Measurements from ENCODE around the gene PKDCC.
A peak's percentile ranks its signal among the peaks of the same experiment; 100 is the strongest.

Gene PKDCC, protein sequence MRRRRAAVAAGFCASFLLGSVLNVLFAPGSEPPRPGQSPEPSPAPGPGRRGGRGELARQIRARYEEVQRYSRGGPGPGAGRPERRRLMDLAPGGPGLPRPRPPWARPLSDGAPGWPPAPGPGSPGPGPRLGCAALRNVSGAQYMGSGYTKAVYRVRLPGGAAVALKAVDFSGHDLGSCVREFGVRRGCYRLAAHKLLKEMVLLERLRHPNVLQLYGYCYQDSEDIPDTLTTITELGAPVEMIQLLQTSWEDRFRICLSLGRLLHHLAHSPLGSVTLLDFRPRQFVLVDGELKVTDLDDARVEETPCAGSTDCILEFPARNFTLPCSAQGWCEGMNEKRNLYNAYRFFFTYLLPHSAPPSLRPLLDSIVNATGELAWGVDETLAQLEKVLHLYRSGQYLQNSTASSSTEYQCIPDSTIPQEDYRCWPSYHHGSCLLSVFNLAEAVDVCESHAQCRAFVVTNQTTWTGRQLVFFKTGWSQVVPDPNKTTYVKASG

DNA sequence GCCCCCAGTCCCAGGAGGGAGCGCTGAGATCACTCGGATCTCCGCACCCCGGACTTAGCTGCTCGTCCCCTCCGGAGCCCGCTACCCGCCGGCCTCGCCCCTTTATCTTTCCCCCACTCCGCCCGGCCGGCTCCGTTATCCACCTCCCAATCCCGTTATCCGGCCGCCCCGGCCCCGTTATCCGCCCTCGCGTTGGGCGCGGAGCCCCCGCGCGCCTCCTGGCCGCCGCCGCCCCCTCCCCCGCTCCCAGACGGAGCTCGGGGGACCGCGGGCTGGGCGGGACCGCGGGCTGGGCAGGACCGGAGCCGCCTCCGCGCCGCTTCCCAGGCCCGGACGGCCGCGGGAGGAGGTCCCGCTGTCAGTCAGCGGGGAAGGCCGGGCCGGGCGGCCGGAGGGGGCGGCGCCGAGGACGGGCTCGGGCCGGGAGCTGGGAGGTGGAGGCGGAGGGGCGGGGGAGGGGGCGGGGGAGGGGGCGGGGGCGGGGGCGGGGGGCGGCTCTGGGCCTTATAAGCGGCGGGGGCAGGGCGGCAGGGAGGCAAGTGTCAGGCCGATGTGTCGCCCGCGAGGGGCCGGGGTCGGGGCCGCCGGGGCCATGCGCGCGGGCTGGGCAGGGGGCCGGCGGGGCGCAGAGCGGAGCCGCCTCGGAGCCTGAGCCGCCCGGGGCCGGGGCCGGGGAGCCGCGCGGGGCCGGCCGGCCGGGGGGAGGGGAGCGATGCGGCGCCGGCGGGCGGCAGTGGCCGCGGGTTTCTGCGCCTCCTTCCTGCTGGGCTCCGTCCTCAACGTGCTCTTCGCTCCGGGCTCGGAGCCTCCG, at the start of gene PKDCC:
Gene PKDCC (plus strand): TSS at position 534 of the 811 bp plus-strand sequence. CDS start 179 bp downstream, at position 713.
- peak; percentile 63 for DNase-seq (ENCODE audit: low read depth)
- TF ChIP-seq, protein P1, sequence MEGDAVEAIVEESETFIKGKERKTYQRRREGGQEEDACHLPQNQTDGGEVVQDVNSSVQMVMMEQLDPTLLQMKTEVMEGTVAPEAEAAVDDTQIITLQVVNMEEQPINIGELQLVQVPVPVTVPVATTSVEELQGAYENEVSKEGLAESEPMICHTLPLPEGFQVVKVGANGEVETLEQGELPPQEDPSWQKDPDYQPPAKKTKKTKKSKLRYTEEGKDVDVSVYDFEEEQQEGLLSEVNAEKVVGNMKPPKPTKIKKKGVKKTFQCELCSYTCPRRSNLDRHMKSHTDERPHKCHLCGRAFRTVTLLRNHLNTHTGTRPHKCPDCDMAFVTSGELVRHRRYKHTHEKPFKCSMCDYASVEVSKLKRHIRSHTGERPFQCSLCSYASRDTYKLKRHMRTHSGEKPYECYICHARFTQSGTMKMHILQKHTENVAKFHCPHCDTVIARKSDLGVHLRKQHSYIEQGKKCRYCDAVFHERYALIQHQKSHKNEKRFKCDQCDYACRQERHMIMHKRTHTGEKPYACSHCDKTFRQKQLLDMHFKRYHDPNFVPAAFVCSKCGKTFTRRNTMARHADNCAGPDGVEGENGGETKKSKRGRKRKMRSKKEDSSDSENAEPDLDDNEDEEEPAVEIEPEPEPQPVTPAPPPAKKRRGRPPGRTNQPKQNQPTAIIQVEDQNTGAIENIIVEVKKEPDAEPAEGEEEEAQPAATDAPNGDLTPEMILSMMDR (IDR thresholded peaks at IDR 0.05; ENCODE audit: insufficient read depth, low read depth, low read length, missing control alignments), result no peak

GRCh38 chr2:41998186-41999127, 49.4 kb upstream of the PKDCC start:
- DNase-seq (ENCODE audit: low read depth), result no peak
- TF ChIP-seq, protein P1 (IDR thresholded peaks at IDR 0.05; ENCODE audit: insufficient read depth, low read depth, low read length, missing control alignments), result no peak
- no peak overlapping the region for H3K4me3 ChIP-seq (ENCODE audit: low read depth, low read length)

More for the DNA sequence above, at the start of gene PKDCC:
- H3K4me3 ChIP-seq (ENCODE audit: low read depth, low read length), result peak within 1 kb of the TSS; percentile 34

DNA sequence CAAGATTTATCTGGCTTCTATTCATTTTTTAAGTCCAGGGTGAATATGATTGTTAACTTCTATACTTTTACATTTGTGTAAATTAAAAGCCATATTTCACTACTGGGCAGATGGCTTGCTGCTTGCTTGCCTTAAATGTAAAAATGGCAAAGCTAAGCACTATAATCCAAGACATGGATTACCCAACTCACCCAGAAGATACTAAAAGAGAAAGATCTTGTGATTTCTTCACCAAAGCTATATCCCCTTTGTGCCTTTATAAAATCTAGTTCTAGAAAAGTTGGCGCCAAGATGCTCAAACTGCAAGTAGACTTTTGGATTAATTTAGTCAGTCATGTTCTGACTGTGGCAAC, 48.7 kb upstream of the PKDCC start:
- no peak overlapping the region for H3K4me3 ChIP-seq (ENCODE audit: low read depth, low read length)
- DNase-seq (ENCODE audit: low read depth), result no peak
- TF ChIP-seq, protein P1 (IDR thresholded peaks at IDR 0.05; ENCODE audit: insufficient read depth, low read depth, low read length, missing control alignments), result no peak

GRCh38 chr2:41999592-42000281, 48.1 kb upstream of the PKDCC start:
- TF ChIP-seq, protein P1 (IDR thresholded peaks at IDR 0.05; ENCODE audit: insufficient read depth, low read depth, low read length, missing control alignments), result no peak
- DNase-seq (ENCODE audit: low read depth), result no peak

DNA sequence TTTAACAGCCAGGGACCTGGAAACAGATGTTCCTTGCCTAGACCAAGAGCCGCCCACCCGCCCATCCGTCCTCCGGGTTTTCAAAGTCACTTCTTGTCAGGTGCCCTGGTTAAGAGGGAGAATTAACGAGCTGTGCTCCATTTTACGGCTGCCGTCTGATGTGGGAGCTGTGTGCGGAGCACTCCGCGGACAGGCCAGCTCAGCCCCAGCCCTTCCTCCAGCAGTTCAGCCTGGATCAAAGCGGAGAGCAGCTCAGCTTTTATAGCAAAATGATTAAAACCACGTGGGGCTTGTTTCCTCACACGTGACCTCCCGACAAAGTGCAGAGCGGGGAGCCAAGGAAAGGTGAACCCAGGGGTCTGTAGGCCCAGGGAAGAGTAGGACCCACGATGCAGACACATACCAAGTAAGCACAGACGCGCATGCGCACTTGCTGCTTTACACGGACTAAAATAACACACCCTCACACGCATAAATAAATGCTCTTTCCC, 46.1 kb upstream of the PKDCC start:
- no peak for DNase-seq (ENCODE audit: low read depth)
- TF ChIP-seq, protein P1 (IDR thresholded peaks at IDR 0.05; ENCODE audit: insufficient read depth, low read depth, low read length, missing control alignments), result no peak
- no peak overlapping the region for H3K4me3 ChIP-seq (ENCODE audit: low read depth, low read length)

More at GRCh38 chr2:41999592-42000281, 48.1 kb upstream of the PKDCC start:
- no peak overlapping the region for H3K4me3 ChIP-seq (ENCODE audit: low read depth, low read length)
